Stimulated activated CD4-positive, alpha-beta T cell treated with anti-CD3 and anti-CD28 coated beads, TNF-alpha, amount 100 ng/mL, for 24 hours (primary cell): ENCODE measurements around the gene ZC3H4.
A peak's percentile ranks its signal among the peaks of the same experiment; 100 is the strongest.
"Not testable (repeated sequence)": the region's sequence is repeated elsewhere in the genome, so short reads cannot be mapped to it uniquely, and the experiment has no call there.

Source experiments
- DNase-seq, 3 experiments: peaks; one replicate each; pipeline ENCODE4 v3.0.0-alpha.2; 2020; ENCODE audit warnings: low read depth in 3 of 3

Gene ZC3H4

DNA sequence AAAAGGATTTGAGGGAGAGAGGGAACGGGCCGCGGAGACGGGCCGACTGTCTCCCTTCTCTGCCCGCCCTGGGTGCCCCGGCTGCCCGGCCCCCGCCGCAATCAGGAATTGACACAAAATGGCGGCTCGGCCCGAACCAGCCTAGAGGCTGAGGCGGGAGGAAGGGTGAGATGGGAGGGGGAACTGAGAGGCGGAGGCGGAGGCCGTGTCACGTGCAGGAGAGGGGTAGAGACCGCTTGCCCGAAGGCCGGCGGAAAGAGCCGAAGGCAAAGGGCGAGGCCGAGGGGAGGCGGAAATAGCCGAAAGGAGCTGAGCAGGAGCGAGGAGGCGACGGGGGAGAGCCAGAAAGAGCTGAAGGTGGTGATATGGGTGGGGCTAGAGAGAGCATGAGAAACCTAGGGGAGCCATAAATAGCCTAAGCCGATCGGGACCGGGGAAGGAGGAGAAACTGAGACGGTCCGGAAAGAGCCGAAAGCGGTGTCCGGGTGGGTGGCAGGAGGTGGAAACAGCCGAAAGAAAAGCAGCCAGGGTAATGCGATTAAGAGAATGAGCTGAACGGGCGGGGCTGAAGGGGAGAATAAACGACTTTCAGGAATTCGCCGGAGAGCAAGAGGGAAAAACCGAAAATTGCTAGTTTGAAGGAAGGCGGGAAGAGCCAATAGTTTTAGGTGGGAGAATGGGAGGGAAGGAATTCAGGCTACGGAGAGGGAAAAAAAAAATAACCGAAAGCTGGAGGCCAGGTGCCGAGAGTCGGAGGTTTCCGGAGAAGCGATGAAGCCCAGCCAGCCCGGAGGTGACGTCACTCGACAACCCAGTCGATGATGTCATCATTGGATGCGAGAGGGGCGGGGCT lies at the start of gene ZC3H4:
Gene ZC3H4 (minus strand): TSS at position 780 of the 853 bp plus-strand sequence. CDS start 1,192 bp downstream, outside the sequence.
- DNase-seq, result peak; percentile 97 to 99 (median 99)

- no peak for DNase-seq
Measured at GRCh38 chr19:47161876-47162489, 48.4 kb upstream of the ZC3H4 start.

GRCh38 chr19:47158879-47159503 lies 45.4 kb upstream of the ZC3H4 start:
- DNase-seq, result peak in 2 of 3 experiments; percentile 24 to 29

- DNase-seq, result no peak
Measured at GRCh38 chr19:47158367-47158791, 44.8 kb upstream of the ZC3H4 start.

GRCh38 chr19:47157431-47158321 lies 44.1 kb upstream of the ZC3H4 start:
- DNase-seq, result peak in 1 of 3 experiments; percentile 14

DNA sequence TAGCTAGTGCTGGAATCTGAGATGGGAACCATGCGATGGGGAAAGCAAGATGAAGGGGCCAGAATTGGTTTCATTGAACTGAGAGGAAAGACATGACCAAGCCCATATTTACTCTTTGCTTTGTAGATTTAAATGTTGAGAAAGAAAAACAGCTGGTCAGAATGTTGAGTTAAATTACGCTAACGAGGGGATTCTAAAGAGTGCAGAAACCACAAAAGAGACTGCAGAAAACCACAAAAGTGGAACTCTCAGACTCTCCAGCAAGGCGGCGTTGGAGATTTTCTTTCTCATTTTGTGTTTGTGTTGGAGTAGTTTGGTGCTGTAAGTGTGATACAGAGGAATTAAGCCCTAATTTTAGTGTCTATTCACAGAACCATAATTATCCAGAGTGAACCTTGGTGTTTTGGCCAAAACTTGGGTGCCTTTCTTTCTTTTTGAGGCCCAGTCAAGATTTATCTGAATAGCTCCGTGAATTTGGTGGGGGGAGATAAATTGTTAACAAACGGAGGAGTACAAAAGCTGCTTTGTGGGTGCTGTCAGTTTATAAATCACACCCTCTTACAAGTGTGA lies 43.4 kb upstream of the ZC3H4 start:
- no peak for DNase-seq

- no peak for DNase-seq
Measured at GRCh38 chr19:47155148-47155547, 41.6 kb upstream of the ZC3H4 start.

GRCh38 chr19:47153266-47153665 lies 39.7 kb upstream of the ZC3H4 start:
- DNase-seq, result no peak

DNA sequence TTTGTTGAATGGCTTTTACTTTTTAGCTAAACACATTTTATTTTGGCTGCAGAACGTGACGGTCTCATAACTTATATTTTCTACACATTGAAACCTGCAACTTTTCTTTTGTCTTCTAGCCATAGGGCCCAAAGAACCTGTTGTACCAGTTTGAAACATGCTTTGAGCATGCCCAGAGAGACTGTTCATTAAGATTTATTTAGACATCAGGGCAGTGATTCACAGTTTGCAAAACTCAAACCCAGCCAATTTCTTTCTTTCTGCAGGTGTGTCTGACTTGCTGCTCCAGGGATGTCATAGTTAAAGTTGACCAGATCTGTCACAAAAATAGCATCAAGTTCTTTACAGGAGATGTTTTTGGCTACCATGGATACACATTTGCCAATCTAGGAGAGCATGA lies 39.1 kb upstream of the ZC3H4 start:
- DNase-seq, result no peak

DNA sequence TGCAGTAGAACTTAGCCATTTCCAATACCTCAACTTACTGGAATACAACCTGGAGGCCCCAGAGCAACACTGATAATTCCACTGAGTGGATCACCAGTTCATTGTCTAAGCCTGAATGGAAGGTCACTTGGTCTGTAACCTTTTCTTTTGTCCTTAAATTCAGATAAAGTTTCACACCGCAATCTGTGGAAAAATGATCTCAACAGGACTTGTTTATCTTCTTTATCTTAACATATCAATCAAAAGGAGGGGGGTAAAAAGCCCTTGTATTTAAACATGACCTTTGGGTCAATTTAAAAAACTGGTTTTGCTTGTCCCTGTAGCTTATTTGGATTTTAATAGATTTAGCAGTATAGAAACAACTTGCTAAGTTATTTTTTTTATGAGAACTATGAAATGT lies 38.6 kb upstream of the ZC3H4 start:
- no peak for DNase-seq

DNA sequence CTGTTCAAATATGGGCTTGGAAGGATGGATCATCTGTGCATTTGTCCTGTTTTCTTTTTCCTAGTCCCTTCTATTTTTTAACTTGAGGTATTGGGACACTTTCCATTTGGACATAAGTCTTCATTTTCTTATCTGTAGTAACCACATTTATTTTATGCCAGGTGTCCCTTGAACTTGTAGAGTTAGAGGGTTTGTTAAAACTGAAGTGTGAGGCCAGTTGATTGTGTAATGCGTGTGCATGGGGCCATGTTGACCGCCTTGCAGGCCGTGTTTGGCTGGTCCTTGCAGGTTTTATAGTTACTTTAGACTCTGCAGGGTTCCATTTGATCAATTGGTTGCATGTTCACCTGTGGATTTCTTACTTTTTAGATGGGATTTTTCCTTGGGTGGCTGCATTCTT lies 38.1 kb upstream of the ZC3H4 start:
- DNase-seq, result no peak

GRCh38 chr19:47146920-47147319 lies 33.3 kb upstream of the ZC3H4 start:
- DNase-seq, result no peak

DNA sequence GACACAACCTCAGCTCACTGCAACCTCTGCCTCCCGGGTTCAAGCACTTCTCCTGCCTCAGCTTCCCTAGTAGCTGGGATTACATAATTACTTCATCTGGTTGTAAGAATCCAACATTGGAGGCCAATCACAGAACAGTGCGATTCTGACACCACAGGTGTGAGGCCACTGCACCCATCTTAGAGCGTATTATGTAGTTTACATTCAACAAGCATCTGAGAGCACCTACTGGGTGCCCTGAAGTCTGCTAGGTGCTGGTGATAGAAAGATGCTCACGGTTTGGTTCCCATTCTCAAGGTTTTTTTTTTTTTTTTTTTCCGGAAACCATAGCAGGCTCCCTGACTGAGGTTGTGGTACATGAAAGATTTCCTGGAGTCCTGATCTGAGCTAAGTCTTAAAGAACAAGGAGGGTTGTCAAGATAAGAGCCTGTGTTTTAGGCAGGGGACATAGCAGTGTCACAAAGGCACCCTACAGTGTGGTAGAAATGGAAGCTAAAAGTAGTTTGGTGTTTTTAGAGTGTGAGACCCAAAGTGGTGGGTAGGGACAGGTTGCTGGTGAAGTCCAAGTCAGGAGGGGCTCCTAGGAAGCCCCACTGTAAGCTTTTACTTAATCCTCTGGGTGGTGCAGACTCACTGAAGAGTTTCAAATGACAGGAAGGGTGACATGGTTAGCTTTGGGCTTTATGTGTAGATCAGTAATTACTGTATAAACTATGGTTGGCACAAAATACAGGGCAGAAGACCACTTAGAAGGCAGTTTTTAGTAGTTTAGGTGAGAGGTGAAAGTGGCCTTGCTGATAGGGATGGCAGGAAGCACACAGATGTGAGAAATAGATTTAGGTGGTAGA lies 32.3 kb upstream of the ZC3H4 start:
- no peak for DNase-seq

GRCh38 chr19:47144630-47145029 lies 31.1 kb upstream of the ZC3H4 start:
- no peak for DNase-seq

- no peak for DNase-seq
Measured at GRCh38 chr19:47143322-47144073, 29.9 kb upstream of the ZC3H4 start.

DNA sequence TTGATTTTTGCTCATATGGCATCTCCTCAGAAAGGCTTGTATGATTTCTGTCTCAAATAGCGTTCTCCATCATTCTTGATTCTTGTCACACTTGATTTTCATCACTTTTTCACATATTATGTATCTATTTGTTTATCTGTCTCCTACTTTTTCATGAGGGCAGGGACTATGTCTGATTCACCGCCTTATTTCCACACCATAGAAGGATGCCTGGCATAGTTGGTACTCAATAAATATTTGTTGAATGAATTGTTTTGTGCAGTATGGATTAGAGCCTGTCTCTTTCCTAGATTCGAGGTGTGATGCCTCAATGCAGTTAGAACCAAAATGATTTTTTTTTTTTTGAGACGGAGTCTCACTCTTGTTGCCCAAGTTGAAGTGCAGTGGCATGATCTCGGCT lies 29.2 kb upstream of the ZC3H4 start:
- DNase-seq, result no peak

- no peak for DNase-seq
Measured at GRCh38 chr19:47141695-47142094, 28.1 kb upstream of the ZC3H4 start.

- not testable (repeated sequence) for DNase-seq
Measured at GRCh38 chr19:47141252-47141651, 27.7 kb upstream of the ZC3H4 start.

DNA sequence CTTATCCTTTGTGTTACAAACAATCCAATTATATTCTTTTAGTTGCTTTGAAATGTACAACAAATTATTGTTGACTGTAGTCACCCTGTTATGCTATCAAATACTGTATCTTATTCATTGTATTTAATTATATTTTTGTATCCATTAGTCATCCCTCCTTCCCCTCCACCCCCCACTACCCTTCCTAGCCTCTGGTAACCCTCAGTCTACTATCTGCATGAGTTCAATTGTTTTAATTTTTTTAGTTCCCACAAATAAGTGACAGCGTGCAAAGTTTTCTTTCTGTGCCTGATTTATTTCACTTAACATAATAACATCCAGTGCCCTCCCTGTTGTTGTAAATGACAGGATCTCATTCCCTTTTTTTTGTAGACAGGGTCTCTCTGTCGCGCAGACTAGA lies 21.6 kb upstream of the ZC3H4 start:
- DNase-seq, result no peak

DNA sequence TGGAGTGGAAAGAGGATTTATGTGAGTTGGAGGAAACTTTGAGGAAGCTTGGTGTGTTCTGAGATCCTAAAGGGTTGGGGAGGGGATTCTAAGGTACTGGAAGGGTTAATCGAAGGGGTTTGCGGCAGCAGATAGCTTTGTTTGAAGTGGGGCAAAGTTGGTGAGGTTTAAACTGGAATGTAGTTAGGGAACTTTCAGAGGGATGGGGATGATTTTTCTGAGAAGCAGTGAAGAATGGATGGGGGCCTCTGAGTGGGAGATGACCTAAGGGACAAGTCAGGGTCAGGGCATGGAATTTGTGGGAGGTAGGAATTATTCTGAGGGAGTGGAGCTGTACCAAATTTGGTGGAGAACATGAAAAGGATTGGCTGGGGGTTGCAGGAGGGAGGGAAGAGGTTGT lies 21.0 kb upstream of the ZC3H4 start:
- DNase-seq, result no peak
